ENCODE data around the gene RAD51B. TPM values are rescaled to one million over a fixed set of nuclear protein-coding genes. Genes with fewer than 3 reads are reported as not detected.

Gene RAD51B
- total and polyA plus RNA-seq, 2 of the 13 experiments (the other 11 are each of a cell fraction or from before 2014, with no cell fraction given) = 7.0 to 9.5 TPM

- no peak for TF ChIP-seq SRSF1 (optimal IDR thresholded peaks at IDR 0.05; ENCODE audit: low read depth, low read length)
- TF ChIP-seq KDM2A (CRISPR knock-in tag; IDR thresholded peaks at IDR 0.05; ENCODE audit: borderline replicate concordance, low read depth) = no peak
- no peak for TF ChIP-seq ETV6 (CRISPR knock-in tag; conservative IDR thresholded peaks at IDR 0.05)
- 0 out of 2 replicates have a peak, but pooled peaks have one; percentile 36 for TF ChIP-seq ZNF724P (CRISPR knock-in tag; IDR thresholded peaks at IDR 0.05; ENCODE audit: borderline replicate concordance)
- TF ChIP-seq JUN (CRISPR knock-in tag; IDR thresholded peaks at IDR 0.05) = peak; percentile 50; the same call in 1 of the 2 replicates
- no peak for TF ChIP-seq XRCC5 (optimal IDR thresholded peaks at IDR 0.05; ENCODE audit: low read length)
- 0 out of 2 replicates have a peak, but pooled peaks have one; percentile 76 for TF ChIP-seq SSRP1 (CRISPR knock-in tag; IDR thresholded peaks at IDR 0.05)
- TF ChIP-seq THRA (CRISPR knock-in tag; IDR thresholded peaks at IDR 0.05; ENCODE audit: borderline replicate concordance) = peak; percentile 80; the same call in 1 of the 2 replicates
- peak; percentile 87 for TF ChIP-seq FOXK2 (IDR thresholded peaks at IDR 0.05)
- TF ChIP-seq MEIS2 (CRISPR knock-in tag; IDR thresholded peaks at IDR 0.05) = 0 out of 2 replicates have a peak, but pooled peaks have one; percentile 47
- TF ChIP-seq NCOA5 (CRISPR knock-in tag; IDR thresholded peaks at IDR 0.05) = no peak
- TF ChIP-seq ZNF292 (CRISPR knock-in tag; IDR thresholded peaks at IDR 0.05; ENCODE audit: borderline replicate concordance, low read depth) = peak; percentile 88
- no peak for TF ChIP-seq ZNF253 (CRISPR knock-in tag; IDR thresholded peaks at IDR 0.05; ENCODE audit: borderline replicate concordance)
- TF ChIP-seq ZNF367 (CRISPR knock-in tag; IDR thresholded peaks at IDR 0.05; ENCODE audit: borderline replicate concordance) = no peak
- no peak for TF ChIP-seq KAT2B (IDR thresholded peaks at IDR 0.05; ENCODE audit: borderline replicate concordance, low read depth, low read length)
- TF ChIP-seq ZNF263 (CRISPR knock-in tag; IDR thresholded peaks at IDR 0.05) = no peak
- TF ChIP-seq EP300 (IDR thresholded peaks at IDR 0.05; ENCODE audit: low read depth in 2 of 2, low read length in 2 of 2) = peak; percentile 48 to 96; a peak in 3 of 4 replicates
- TF ChIP-seq EP300 (CRISPR knock-in tag; IDR thresholded peaks at IDR 0.05; ENCODE audit: borderline replicate concordance) = peak; percentile 91
- TF ChIP-seq, protein P1, sequence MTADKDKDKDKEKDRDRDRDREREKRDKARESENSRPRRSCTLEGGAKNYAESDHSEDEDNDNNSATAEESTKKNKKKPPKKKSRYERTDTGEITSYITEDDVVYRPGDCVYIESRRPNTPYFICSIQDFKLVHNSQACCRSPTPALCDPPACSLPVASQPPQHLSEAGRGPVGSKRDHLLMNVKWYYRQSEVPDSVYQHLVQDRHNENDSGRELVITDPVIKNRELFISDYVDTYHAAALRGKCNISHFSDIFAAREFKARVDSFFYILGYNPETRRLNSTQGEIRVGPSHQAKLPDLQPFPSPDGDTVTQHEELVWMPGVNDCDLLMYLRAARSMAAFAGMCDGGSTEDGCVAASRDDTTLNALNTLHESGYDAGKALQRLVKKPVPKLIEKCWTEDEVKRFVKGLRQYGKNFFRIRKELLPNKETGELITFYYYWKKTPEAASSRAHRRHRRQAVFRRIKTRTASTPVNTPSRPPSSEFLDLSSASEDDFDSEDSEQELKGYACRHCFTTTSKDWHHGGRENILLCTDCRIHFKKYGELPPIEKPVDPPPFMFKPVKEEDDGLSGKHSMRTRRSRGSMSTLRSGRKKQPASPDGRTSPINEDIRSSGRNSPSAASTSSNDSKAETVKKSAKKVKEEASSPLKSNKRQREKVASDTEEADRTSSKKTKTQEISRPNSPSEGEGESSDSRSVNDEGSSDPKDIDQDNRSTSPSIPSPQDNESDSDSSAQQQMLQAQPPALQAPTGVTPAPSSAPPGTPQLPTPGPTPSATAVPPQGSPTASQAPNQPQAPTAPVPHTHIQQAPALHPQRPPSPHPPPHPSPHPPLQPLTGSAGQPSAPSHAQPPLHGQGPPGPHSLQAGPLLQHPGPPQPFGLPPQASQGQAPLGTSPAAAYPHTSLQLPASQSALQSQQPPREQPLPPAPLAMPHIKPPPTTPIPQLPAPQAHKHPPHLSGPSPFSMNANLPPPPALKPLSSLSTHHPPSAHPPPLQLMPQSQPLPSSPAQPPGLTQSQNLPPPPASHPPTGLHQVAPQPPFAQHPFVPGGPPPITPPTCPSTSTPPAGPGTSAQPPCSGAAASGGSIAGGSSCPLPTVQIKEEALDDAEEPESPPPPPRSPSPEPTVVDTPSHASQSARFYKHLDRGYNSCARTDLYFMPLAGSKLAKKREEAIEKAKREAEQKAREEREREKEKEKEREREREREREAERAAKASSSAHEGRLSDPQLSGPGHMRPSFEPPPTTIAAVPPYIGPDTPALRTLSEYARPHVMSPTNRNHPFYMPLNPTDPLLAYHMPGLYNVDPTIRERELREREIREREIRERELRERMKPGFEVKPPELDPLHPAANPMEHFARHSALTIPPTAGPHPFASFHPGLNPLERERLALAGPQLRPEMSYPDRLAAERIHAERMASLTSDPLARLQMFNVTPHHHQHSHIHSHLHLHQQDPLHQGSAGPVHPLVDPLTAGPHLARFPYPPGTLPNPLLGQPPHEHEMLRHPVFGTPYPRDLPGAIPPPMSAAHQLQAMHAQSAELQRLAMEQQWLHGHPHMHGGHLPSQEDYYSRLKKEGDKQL (CRISPR knock-in tag; IDR thresholded peaks at IDR 0.05; ENCODE audit: low read depth) = peak; percentile 96
- peak; percentile 49; the same call in 1 of the 2 replicates for TF ChIP-seq ZNF652 (CRISPR knock-in tag; IDR thresholded peaks at IDR 0.05; ENCODE audit: borderline replicate concordance, low read depth)
- peak; percentile 41 for TF ChIP-seq STAG1 (CRISPR knock-in tag; IDR thresholded peaks at IDR 0.05)
- peak; percentile 95 for TF ChIP-seq TBX2 (CRISPR knock-in tag; IDR thresholded peaks at IDR 0.05; ENCODE audit: borderline replicate concordance)
- peak; percentile 96 for TF ChIP-seq SKI (IDR thresholded peaks at IDR 0.05; ENCODE audit: partially characterized antibody)
- 0 out of 2 replicates have a peak, but pooled peaks have one; percentile 18 for TF ChIP-seq MEIS1 (CRISPR knock-in tag; IDR thresholded peaks at IDR 0.05; ENCODE audit: borderline replicate concordance)
- 0 out of 2 replicates have a peak, but pooled peaks have one; percentile 49 for TF ChIP-seq BRD4 (CRISPR knock-in tag; IDR thresholded peaks at IDR 0.05)
Measured at GRCh38 chr14:68349900-68350629, 530.5 kb downstream of the RAD51B start (continued).

Data from HepG2 (cell line).